K562 (cell line): ENCODE results near the gene TMEM179.

Source experiments
- ELF4 ChIP-seq: fragments of 450-650 bp; formaldehyde crosslinking; IDR thresholded peaks from 2 replicates; pipeline ENCODE4 v1.4.0; 2022; ENCODE audit warnings: missing genetic modification characterization
- HSF4 ChIP-seq: fragments of 250-450 bp; sonication (Bioruptor Pico); IDR thresholded peaks from 2 replicates; pipeline ENCODE4 v2.1.2; 2022; ENCODE audit warnings: mild to moderate bottlenecking, moderate library complexity, borderline replicate concordance
- MLX ChIP-seq, 2 experiments: fragments of 450-650 bp in 1 of 2; sonication (generic) in 1 of 2; formaldehyde crosslinking; conservative IDR thresholded peaks; 2 replicates each; pipeline versions ENCODE4 v1.4.0 to v1.8.1; 2020 to 2022; ENCODE audit warnings: mild to moderate bottlenecking in 1 of 2, missing genetic modification reagents in 1 of 2
- PHF8 ChIP-seq: fragments of 200-600 bp; sonication (generic); IDR thresholded peaks from 2 replicates; pipeline ENCODE4 v1.6.1; 2012; ENCODE audit warnings: mixed run types, mild to moderate bottlenecking, inconsistent platforms, low read length, moderate library complexity, borderline replicate concordance
- TFE3 ChIP-seq: fragments of 450-650 bp; formaldehyde crosslinking; IDR thresholded peaks from 2 replicates; pipeline ENCODE4 v1.4.0; 2020; ENCODE audit warnings: mild to moderate bottlenecking, mixed read lengths
- XRCC5 ChIP-seq: fragments of 200-400 bp; formaldehyde crosslinking; IDR thresholded peaks from 2 replicates; pipeline ENCODE4 v1.6.1; 2017; ENCODE audit warnings: low read depth, mild to moderate bottlenecking, low read length
- ZBTB43 ChIP-seq: sonication (generic); formaldehyde crosslinking; IDR thresholded peaks from 2 replicates; pipeline ENCODE4 v1.8.0; 2023; ENCODE audit warnings: mild to moderate bottlenecking, missing genetic modification reagents
- ZNF589 ChIP-seq: fragments of 200-800 bp; sonication (Bioruptor generic); IDR thresholded peaks from 2 replicates; pipeline ENCODE4 v1.6.1; 2016; ENCODE audit warnings: low read depth, missing genetic modification characterization, missing compliant biosample characterization

GRCh38 chr14:104544362-104544961, 60.1 kb downstream of the TMEM179 start:
- TF ChIP-seq MLX (CRISPR knock-in tag; conservative IDR thresholded peaks at IDR 0.05) (no peak), ELF4 (no peak), PHF8 (no peak), ZBTB43 (CRISPR knock-in tag) (no peak), TFE3 (CRISPR knock-in tag) (no peak), ZNF589 (CRISPR knock-in tag) (no peak), HSF4 (no peak), XRCC5 (no peak)
